Naive thymus-derived CD8-positive, alpha-beta T cell (primary cell): ENCODE measurements around the gene CNDP1. TPM values are rescaled to one million over a fixed set of nuclear protein-coding genes. Genes with fewer than 3 reads are reported as not detected.

Source experiments
- ATAC-seq, 2 donors: fragments of 150-1000 bp; cut with Tn5 transposase in 1 of 2; sonication (Bioruptor Pico), chemical (Tn5 transposase) in 1 of 2; 1 replicate in 1 of 2; 2 replicates in 1 of 2; pipeline ENCODE4 v1.10.0; 2021; ENCODE audit warnings: mild to moderate bottlenecking in 2 of 2, moderate library complexity in 2 of 2
- POLR2A ChIA-PET: fragments of 350-600 bp; sonication (Branson Sonifier 250); formaldehyde crosslinking; loops from one replicate; lab custom pipeline; 2021; ENCODE audit warnings: antibody characterized with exemption; lab: Charles Lee
- DNase-seq, 10 donors: peaks; one replicate each; pipeline versions ENCODE4 v3.0.0 to v3.0.0-alpha.2; 2020 to 2022
- H3K27ac Mint-ChIP-seq, 10 donors: one replicate each; pipeline ENCODE4 v1.8.0; 2020 to 2022; ENCODE audit warnings: mild to moderate bottlenecking in 10 of 10, mixed read lengths in 10 of 10, moderate library complexity in 4 of 10, inconsistent platforms in 1 of 10
- H3K27me3 Mint-ChIP-seq, 5 donors: one replicate each; pipeline ENCODE4 v1.8.0; 2021 to 2022; ENCODE audit warnings: mixed read lengths in 5 of 5
- H3K36me3 Mint-ChIP-seq, 3 donors: one replicate each; pipeline ENCODE4 v1.8.0; 2020 to 2022; ENCODE audit warnings: mixed read lengths in 3 of 3, mild to moderate bottlenecking in 2 of 3, inconsistent platforms in 1 of 3
- H3K4me1 Mint-ChIP-seq, 4 donors: one replicate each; pipeline ENCODE4 v1.8.0; 2021 to 2022; ENCODE audit warnings: mixed read lengths in 4 of 4
- H3K4me3 Mint-ChIP-seq, 10 donors: one replicate each; pipeline ENCODE4 v1.8.0; 2020 to 2022; ENCODE audit warnings: mild to moderate bottlenecking in 10 of 10, mixed read lengths in 10 of 10, moderate library complexity in 6 of 10, inconsistent platforms in 1 of 10
- H3K9me3 Mint-ChIP-seq, 9 donors: one replicate each; pipeline ENCODE4 v1.8.0; 2020 to 2022; ENCODE audit warnings: mixed read lengths in 9 of 9, mild to moderate bottlenecking in 3 of 9, inconsistent platforms in 1 of 9, moderate library complexity in 1 of 9
- polyA plus RNA-seq, 3 donors: library from polyadenylated mRNA; unstranded; fragments of 300-500 nt; fragmentation: Illumina TruSeq; gene quantifications; one replicate each; pipeline ENCODE4 v1.2.3, GENCODE V29; 2021
- total RNA-seq, 8 experiments: library from RNA in 2 of 8; stranded (reverse) in 2 of 8; gene quantifications; one replicate each; pipeline ENCODE4 v1.2.3 and lab custom pipeline; 2021 to 2026

CNDP1 gene
- total and polyA plus RNA-seq, 5 experiments from 2014 or later = not detected

DNA sequence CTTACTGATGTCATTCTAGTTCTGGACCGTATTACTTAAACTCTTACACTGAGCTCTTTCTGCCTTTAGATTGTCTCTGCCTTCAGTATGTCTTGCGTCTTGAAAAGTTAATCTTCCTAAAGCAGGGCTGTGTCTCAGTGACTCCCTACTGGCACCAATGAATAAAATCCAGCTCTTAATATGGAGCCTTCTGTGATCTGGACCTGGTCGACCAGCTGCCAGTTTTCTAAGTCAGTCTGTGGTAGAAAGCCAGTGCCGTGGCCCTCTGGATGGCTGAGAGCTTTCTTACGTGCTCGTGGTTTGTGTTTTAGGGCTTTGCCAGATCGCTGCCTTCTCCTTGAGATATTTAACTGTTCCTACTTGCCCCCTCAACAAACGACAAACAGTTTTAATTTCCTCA, 90.2 kb downstream of the CNDP1 start:
- ATAC-seq (no peak), DNase-seq (no peak)
- peaks cover 6 to 26% (median 12%) of the 10 kb centered on the region in 4 donors for H3K4me1 Mint-ChIP-seq
- POLR2A ChIA-PET = interaction anchor here (1.2 to 1.9 kb wide), 3 partner anchors 25 to 449 kb away, joined by 3 to 8 read pairs (median 5); partner anchors contain the start of gene ZNF407
- no peaks in the 10 kb centered on the region for H3K27me3 Mint-ChIP-seq
- H3K27ac Mint-ChIP-seq = no peak overlapping the region
- H3K4me3 Mint-ChIP-seq = no peak overlapping the region
- no peaks in the 10 kb centered on the region for H3K9me3 Mint-ChIP-seq
- H3K36me3 Mint-ChIP-seq = no peaks in the 10 kb centered on the region

DNA sequence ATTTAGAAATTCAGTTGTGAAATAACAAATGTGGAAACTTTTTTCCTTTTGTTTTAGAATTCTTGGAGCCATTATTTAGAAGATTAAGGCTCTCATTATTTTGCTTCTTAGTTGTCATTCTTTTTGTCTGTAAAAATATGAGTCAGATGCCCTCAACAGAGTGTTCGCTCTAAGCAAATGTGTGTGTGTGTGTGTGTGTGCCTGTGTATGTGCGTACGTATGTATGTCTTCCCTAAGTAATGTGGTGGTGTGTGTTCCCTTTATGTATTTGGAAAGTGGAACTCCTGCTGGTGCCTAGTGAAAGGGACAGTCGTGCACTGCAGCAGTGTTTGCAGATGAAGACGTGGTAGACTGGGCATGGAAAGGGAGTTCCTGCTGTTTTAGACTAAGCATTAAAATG, 90.9 kb downstream of the CNDP1 start:
- POLR2A ChIA-PET = interaction anchor here (1.5 to 1.9 kb wide), 2 partner anchors 24 to 27 kb away, joined by 5 to 8 read pairs; partner anchors contain the start of gene ZNF407
- Mint-ChIP-seq H3K4me3 (no peak overlapping the region), H3K9me3 (no peaks in the 10 kb centered on the region), H3K27ac (peak overlapping the region in 3 of 10 donors; percentile 35 to 38 (median 35)), H3K36me3 (no peaks in the 10 kb centered on the region), H3K4me1 (peaks cover 7 to 26% (median 12%) of the 10 kb centered on the region in 4 donors), H3K27me3 (no peaks in the 10 kb centered on the region)
- DNase-seq (no peak), ATAC-seq (no peak)

DNA sequence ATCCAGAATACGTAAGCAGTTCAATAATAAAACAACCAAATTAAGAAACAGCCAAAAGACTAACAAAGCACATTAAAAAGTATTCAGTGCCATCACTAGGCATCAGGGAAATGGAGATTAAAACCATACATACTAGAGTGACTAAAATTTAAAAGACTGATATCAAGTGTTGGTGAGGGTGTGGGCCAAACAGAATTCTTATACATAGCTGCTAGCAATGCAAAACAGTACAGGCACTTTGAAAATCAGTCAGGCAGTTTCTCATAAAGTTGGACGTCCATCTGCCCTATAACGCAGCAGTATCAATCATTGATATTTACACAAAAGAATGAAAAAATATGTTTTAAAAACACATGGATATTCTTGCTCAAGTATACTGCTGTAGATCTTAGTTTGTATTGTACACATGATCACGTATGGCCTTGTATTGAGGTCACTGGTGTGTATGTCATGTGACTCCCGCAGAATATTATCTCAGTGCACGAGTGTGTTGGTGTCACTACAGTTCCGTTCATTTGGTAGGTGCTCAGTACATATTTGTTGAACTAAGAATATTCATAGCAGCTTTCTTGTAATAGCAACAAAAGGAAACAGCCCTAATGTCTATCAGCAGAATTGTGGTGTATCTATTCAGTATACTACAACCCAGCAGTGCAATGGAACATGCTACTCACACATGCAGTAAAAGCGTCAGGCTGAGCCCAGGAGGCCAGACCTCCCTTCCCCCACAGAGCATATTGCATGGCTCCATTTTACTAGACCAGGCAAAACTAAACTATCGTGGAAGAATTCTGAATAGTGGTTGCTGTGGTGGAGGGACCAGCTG, 92.0 kb downstream of the CNDP1 start:
- Mint-ChIP-seq H3K4me3 (no peak overlapping the region), H3K36me3 (no peaks in the 10 kb centered on the region), H3K27ac (peak overlapping the region in 3 of 10 donors; percentile 11 to 68 (median 38)), H3K4me1 (peaks cover 17 to 32% (median 20%) of the 10 kb centered on the region in 4 donors), H3K9me3 (no peaks in the 10 kb centered on the region), H3K27me3 (no peaks in the 10 kb centered on the region)
- DNase-seq = no peak
- no peak for ATAC-seq
- POLR2A ChIA-PET = interaction anchor here (8.3 kb wide), 1 partner anchor 29 kb away, joined by 64 read pairs; the partner anchor contains the start of gene ZNF407

DNA sequence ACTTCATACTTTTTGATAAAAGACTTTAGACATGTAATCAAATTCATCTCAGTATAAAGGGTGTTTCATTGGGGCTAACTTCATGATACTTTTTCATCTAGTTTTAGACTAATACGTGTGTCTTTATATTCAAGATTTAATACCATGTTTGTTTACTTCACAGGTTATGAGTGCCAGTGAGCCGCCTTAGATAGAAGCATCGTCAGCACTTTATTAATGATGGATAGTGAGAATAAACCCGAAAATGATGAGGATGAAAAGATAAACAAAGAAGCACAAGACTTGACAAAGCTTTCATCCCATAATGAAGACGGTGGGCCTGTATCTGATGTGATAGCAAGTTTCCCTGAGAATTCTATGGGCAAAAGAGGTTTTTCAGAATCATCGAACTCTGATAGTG, 96.5 kb downstream of the CNDP1 start:
- H3K4me3 Mint-ChIP-seq = peak overlapping the region in 9 of 10 donors; percentile 22 to 93 (median 87)
- POLR2A ChIA-PET = interaction anchor here (1.3 to 8.3 kb wide), 2 partner anchors 34 to 440 kb away, joined by 5 to 64 read pairs; partner anchors contain the start of gene ZNF407
- H3K9me3 Mint-ChIP-seq = no peaks in the 10 kb centered on the region
- DNase-seq = no peak
- no peaks in the 10 kb centered on the region for H3K27me3 Mint-ChIP-seq
- H3K36me3 Mint-ChIP-seq = peaks cover 0 to 20% (median 15%) of the 10 kb centered on the region in 3 donors
- peak overlapping the region; percentile 92 to 97 (median 94) for H3K27ac Mint-ChIP-seq
- peaks cover 39 to 65% (median 48%) of the 10 kb centered on the region in 4 donors for H3K4me1 Mint-ChIP-seq
- ATAC-seq = no peak

DNA sequence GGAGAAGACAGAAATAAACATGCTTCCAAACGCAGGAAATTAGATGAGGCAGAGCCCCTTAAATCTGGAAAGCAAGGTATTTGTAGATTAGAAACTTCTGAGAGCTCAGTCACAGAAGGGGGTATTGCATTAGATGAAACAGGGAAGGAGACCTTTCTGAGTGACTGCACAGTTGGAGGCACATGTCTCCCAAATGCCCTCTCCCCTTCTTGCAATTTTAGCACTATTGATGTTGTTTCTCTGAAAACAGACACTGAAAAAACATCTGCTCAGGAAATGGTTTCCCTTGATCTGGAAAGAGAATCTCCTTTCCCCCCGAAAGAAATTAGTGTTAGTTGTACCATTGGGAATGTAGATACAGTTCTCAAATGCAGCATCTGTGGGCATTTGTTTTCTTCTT, 96.9 kb downstream of the CNDP1 start:
- Mint-ChIP-seq H3K36me3 (peaks cover 0 to 20% (median 15%) of the 10 kb centered on the region in 3 donors), H3K9me3 (no peaks in the 10 kb centered on the region), H3K4me3 (peak overlapping the region; percentile 67 to 93 (median 86)), H3K4me1 (peaks cover 39 to 63% (median 47%) of the 10 kb centered on the region in 4 donors), H3K27me3 (no peaks in the 10 kb centered on the region), H3K27ac (peak overlapping the region; percentile 92 to 97 (median 94))
- peak; percentile 13 to 36 for ATAC-seq
- POLR2A ChIA-PET = interaction anchor here (1.2 to 8.3 kb wide), 2 partner anchors 15 to 34 kb away, joined by 4 to 64 read pairs; partner anchors contain the start of gene ZNF407
- no peak for DNase-seq

DNA sequence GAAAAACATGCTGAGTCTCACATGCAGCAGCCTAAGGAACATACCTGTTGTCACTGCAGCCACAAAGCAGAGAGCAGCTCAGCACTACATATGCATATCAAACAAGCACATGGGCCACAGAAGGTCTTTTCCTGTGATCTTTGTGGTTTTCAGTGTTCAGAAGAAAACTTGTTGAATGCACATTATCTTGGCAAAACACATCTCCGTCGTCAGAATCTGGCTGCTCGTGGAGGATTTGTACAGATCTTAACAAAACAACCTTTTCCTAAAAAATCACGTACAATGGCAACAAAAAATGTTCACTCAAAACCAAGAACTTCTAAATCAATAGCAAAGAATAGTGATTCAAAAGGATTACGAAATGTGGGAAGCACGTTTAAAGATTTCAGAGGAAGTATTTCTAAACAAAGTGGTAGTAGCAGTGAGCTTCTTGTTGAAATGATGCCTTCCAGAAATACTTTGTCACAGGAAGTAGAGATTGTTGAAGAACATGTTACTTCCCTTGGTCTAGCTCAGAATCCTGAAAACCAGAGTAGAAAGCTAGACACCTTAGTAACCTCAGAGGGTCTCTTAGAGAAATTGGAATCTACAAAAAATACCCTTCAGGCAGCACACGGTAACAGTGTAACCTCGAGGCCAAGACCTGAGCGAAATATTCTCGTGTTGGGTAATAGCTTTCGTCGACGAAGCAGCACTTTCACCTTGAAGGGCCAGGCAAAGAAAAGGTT, 97.5 kb downstream of the CNDP1 start:
- H3K4me1 Mint-ChIP-seq = peaks cover 39 to 57% (median 47%) of the 10 kb centered on the region in 4 donors
- peak overlapping the region; percentile 92 to 97 (median 94) for H3K27ac Mint-ChIP-seq
- ATAC-seq = peak; percentile 93 to 94
- H3K27me3 Mint-ChIP-seq = no peaks in the 10 kb centered on the region
- H3K4me3 Mint-ChIP-seq = peak overlapping the region; percentile 67 to 93 (median 86)
- peak in 8 of 10 donors; percentile 6 to 76 (median 48) for DNase-seq
- H3K36me3 Mint-ChIP-seq = peaks cover 0 to 20% (median 15%) of the 10 kb centered on the region in 3 donors
- no peaks in the 10 kb centered on the region for H3K9me3 Mint-ChIP-seq
- POLR2A ChIA-PET = interaction anchor here (1.0 to 8.3 kb wide), 3 partner anchors 14 to 439 kb away, joined by 4 to 64 read pairs (median 4); partner anchors contain the start of gene ZNF407

DNA sequence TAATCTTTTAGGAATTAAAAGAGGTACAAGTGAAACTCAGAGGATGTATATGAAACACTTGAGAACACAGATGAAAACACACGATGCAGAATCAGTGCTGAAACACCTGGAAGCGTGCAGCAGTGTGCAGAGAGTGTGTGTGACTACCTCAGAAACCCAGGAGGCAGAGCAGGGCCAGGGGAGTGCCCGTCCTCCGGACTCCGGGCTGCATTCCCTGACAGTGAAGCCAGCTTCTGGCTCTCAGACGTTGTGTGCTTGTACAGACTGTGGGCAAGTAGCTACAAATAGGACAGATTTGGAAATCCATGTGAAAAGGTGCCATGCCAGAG, 98.0 kb downstream of the CNDP1 start:
- peak; percentile 11 to 28 for ATAC-seq
- no peaks in the 10 kb centered on the region for H3K9me3 Mint-ChIP-seq
- peaks cover 0 to 20% (median 15%) of the 10 kb centered on the region in 3 donors for H3K36me3 Mint-ChIP-seq
- peak overlapping the region; percentile 67 to 93 (median 86) for H3K4me3 Mint-ChIP-seq
- no peaks in the 10 kb centered on the region for H3K27me3 Mint-ChIP-seq
- H3K4me1 Mint-ChIP-seq = peaks cover 34 to 55% (median 45%) of the 10 kb centered on the region in 4 donors
- H3K27ac Mint-ChIP-seq = peak overlapping the region; percentile 92 to 97 (median 94)
- POLR2A ChIA-PET = interaction anchor here (1.0 to 8.3 kb wide), 3 partner anchors 14 to 439 kb away, joined by 4 to 64 read pairs (median 4); partner anchors contain the start of gene ZNF407
- peak in 2 of 10 donors; percentile 4 to 14 for DNase-seq

DNA sequence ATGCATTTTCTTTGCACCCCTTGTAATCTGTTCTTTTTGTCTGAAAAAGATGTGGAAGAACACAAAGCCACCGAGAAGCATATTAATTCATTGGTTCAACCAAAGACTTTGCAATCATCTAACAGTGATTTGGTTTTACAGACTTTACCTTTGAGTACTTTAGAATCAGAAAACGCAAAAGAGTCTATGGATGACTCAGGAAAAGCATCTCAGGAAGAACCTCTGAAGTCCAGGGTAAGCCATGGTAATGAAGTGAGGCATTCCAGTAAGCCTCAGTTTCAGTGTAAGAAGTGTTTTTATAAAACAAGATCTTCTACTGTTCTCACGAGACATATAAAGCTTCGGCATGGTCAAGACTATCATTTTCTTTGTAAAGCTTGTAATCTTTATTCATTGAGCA, 98.6 kb downstream of the CNDP1 start:
- ATAC-seq = no peak
- Mint-ChIP-seq H3K36me3 (peaks cover 0 to 20% (median 17%) of the 10 kb centered on the region in 3 donors), H3K4me3 (peak overlapping the region in 6 of 10 donors; percentile 84 to 93 (median 88)), H3K27ac (peak overlapping the region; percentile 92 to 97 (median 94)), H3K27me3 (no peaks in the 10 kb centered on the region), H3K9me3 (no peaks in the 10 kb centered on the region), H3K4me1 (peaks cover 30 to 52% (median 42%) of the 10 kb centered on the region in 4 donors)
- DNase-seq = no peak
- POLR2A ChIA-PET = interaction anchor here (8.3 kb wide), 1 partner anchor 36 kb away, joined by 64 read pairs; the partner anchor contains the start of gene ZNF407

DNA sequence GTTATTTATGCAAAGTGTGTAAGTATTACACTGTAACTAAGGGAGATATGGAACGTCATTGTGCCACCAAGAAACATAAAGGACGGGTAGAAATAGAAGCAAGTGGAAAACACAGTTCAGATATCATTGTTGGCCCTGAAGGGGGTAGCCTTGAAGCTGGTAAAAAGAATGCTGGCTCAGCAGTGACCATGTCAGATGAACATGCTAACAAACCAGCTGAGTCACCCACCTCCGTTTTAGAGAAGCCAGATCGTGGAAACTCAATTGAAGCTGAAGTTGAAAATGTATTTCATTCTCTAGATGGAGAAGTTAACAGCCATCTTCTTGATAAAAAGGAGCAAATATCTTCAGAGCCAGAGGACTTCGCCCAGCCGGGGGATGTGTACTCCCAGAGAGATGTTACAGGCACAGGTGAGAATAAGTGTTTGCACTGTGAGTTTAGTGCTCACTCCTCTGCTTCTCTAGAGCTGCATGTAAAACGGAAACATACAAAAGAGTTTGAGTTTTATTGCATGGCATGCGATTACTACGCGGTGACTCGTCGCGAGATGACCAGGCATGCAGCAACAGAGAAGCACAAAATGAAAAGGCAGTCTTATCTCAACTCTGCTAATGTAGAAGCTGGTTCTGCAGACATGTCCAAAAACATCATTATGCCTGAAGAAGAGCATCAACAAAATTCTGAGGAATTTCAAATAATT, 99.5 kb downstream of the CNDP1 start:
- Mint-ChIP-seq H3K27me3 (no peaks in the 10 kb centered on the region), H3K4me3 (peak overlapping the region in 2 of 10 donors; percentile 18 to 45), H3K27ac (peak overlapping the region; percentile 5 to 97 (median 93)), H3K4me1 (peaks cover 31 to 57% (median 41%) of the 10 kb centered on the region in 4 donors), H3K9me3 (no peaks in the 10 kb centered on the region), H3K36me3 (peaks cover 0 to 25% (median 18%) of the 10 kb centered on the region in 3 donors)
- DNase-seq (no peak), ATAC-seq (no peak)
- POLR2A ChIA-PET = interaction anchor here (8.3 kb wide), 1 partner anchor 37 kb away, joined by 64 read pairs; the partner anchor contains the start of gene ZNF407

DNA sequence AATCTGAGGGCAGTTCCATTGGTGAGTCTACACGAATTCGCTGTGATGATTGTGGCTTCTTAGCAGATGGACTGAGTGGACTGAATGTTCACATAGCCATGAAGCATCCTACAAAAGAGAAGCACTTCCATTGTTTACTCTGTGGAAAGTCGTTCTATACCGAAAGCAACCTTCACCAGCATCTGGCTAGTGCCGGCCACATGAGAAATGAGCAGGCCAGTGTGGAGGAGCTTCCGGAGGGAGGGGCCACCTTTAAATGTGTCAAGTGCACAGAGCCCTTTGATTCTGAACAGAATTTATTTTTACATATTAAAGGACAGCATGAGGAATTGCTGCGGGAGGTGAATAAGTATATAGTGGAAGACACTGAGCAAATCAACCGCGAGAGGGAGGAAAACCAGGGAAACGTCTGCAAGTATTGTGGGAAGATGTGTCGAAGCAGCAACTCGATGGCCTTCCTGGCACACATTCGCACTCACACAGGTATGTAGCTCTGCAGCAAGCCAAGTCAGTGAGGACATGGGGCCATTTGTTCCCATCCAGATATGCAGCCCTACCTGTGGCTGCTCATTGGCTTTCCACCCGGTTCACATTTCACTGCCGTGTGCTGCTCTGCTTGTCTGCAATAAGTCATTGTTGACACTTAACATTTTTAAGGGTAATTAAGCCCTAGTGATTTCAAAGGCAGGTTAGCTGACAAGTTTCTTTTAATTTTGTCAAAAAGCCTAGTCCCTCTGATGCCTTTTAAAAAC, 101.1 kb downstream of the CNDP1 start:
- POLR2A ChIA-PET = no interaction called here
- Mint-ChIP-seq H3K36me3 (peaks cover 0 to 25% (median 18%) of the 10 kb centered on the region in 3 donors), H3K27ac (peak overlapping the region in 3 of 10 donors; percentile 36 to 67 (median 43)), H3K27me3 (no peaks in the 10 kb centered on the region), H3K4me3 (peak overlapping the region in 1 of 10 donors; percentile 34), H3K9me3 (no peaks in the 10 kb centered on the region), H3K4me1 (peaks cover 31 to 54% (median 38%) of the 10 kb centered on the region in 4 donors)
- DNase-seq (no peak), ATAC-seq (no peak)
